Panc1 (cell line): ENCODE measurements around the gene NOVA2. TPM values are rescaled to one million over a fixed set of nuclear protein-coding genes. Genes with fewer than 3 reads are reported as not detected.

ENCODE experiments used
- ATAC-seq: fragments of 200-7000 bp; cut with Tn5 transposase; 2 replicates; pipeline ENCODE4 v1.9.1; 2020; ENCODE audit warnings: mild to moderate bottlenecking, moderate library complexity
- BruUV-seq: library from RNA; stranded (reverse); fragments of 400-500 nt; replicated peaks from 2 replicates; lab custom pipeline; 2021; lab: Mats Ljungman, UMichigan
- CTCF ChIA-PET: fragments of 300-600 bp; sonication (Branson Sonifier 250); formaldehyde crosslinking; loops from one replicate; lab custom pipeline; 2022; ENCODE audit warnings: antibody characterized with exemption; lab: Charles Lee
- POLR2A ChIA-PET: fragments of 300-600 bp; sonication (Branson Sonifier 250); formaldehyde crosslinking; loops from one replicate; lab custom pipeline; 2022; ENCODE audit warnings: antibody characterized with exemption; lab: Charles Lee
- DNase-seq: peaks from one replicate; pipeline ENCODE4 v3.0.0-alpha.2; 2010; ENCODE audit warnings: low read depth, low spot score
- H3K27ac ChIP-seq: 2 replicates; pipeline ENCODE4 v1.5.1; 2011; ENCODE audit warnings: mild to moderate bottlenecking, low read length, inconsistent platforms
- H3K27me3 ChIP-seq: fragments of 200-500 bp; sonication (Bioruptor generic); 2 replicates; pipeline ENCODE4 v1.6.0; 2014; ENCODE audit warnings: low read length, inconsistent platforms; ENCODE audit not compliant: control insufficient read depth, insufficient read depth
- H3K36me3 ChIP-seq: fragments of 200-500 bp; sonication (Bioruptor generic); 2 replicates; pipeline ENCODE4 v1.5.1; 2014; ENCODE audit warnings: inconsistent platforms, mild to moderate bottlenecking, low read length, moderate library complexity; ENCODE audit not compliant: control insufficient read depth, insufficient read depth
- H3K4me1 ChIP-seq: 2 replicates; pipeline ENCODE4 v1.5.1; 2011; ENCODE audit warnings: inconsistent platforms, mild to moderate bottlenecking, low read length, moderate library complexity; ENCODE audit not compliant: control insufficient read depth, insufficient read depth
- H3K4me3 ChIP-seq, 2 experiments: 2 replicates each; pipeline ENCODE4 v1.5.1; 2011 to 2012; ENCODE audit warnings: low read depth in 2 of 2, low read length in 2 of 2, mild to moderate bottlenecking in 2 of 2, inconsistent platforms in 1 of 2, moderate library complexity in 1 of 2
- H3K9me3 ChIP-seq: fragments of 200-500 bp; sonication (Bioruptor generic); 2 replicates; pipeline ENCODE4 v1.5.1; 2014; ENCODE audit warnings: low read depth, mild to moderate bottlenecking, inconsistent platforms, low read length, moderate library complexity; ENCODE audit not compliant: control insufficient read depth, insufficient read depth
- CTCF ChIP-seq: fragments of 450-650 bp; IDR thresholded peaks from 2 replicates; pipeline ENCODE4 v1.5.1; 2017; ENCODE audit warnings: mild to moderate bottlenecking
- POLR2AphosphoS5 ChIP-seq: IDR thresholded peaks from 2 replicates; pipeline ENCODE4 v1.6.1; 2012; ENCODE audit warnings: mild to moderate bottlenecking, low read depth, low read length, moderate library complexity
- REST ChIP-seq, 2 experiments: IDR thresholded peaks; 2 replicates each; pipeline ENCODE4 v1.6.1; 2011 to 2012; ENCODE audit warnings: low read depth in 2 of 2, control low read depth in 1 of 2, low read length in 1 of 2, mild to moderate bottlenecking in 1 of 2, moderate library complexity in 1 of 2; ENCODE audit not compliant: insufficient read depth in 1 of 2
- SIN3A ChIP-seq: IDR thresholded peaks from 2 replicates; pipeline ENCODE4 v1.6.1; 2012; ENCODE audit warnings: low read depth, mild to moderate bottlenecking, low read length, moderate library complexity, borderline replicate concordance; ENCODE audit not compliant: insufficient read depth
- TCF7L2 ChIP-seq: IDR thresholded peaks from 2 replicates; pipeline ENCODE4 v1.6.1; 2011; ENCODE audit warnings: mild to moderate bottlenecking, low read depth, low read length, inconsistent platforms
- in situ Hi-C: cut with HindIII; loops from 2 replicates; pipeline ENCODE4 v1.10.0; 2016; ENCODE audit warnings: low sequenced_read_pairs, low pct_unique_long_range_greater_than_20kb
- intact Hi-C: fragments of 100-400 bp; cut with micrococcal nuclease; formaldehyde crosslinking; loops from one replicate; pipeline ENCODE4 v1.10.0; 2022; ENCODE audit not compliant: unreplicated experiment
- total RNA-seq: library from RNA; stranded (reverse); gene quantifications from one replicate; pipeline ENCODE4 v1.2.1, GENCODE V29; 2021; ENCODE audit not compliant: unreplicated experiment

The NOVA2 gene
- total RNA-seq, 1 experiment from 2014 or later: 0.44 TPM

DNA sequence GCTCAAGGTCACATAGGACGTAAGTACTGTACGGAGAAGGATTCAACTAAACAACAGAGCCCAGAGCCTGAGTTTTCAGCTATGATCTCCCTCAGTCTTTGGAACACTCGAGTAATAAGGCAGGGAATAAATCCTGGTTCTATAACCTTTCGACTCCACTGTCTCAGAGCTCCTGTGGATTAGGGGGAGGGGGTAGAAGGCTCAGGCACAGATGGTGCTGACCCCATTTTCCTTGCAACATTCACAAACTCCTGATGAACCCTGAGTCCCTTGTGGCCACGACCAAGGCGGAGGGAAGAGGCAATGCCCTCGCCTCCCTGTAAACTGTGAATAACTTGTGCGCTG, 21.4 kb downstream of the NOVA2 start:
- Histone ChIP-seq H3K27me3 (no peaks in the 10 kb centered on the region), H3K4me3 (no peak overlapping the region), H3K36me3 (no peaks in the 10 kb centered on the region), H3K27ac (no peak overlapping the region), H3K9me3 (no peaks in the 10 kb centered on the region), H3K4me1 (no peaks in the 10 kb centered on the region)
- TF ChIP-seq TCF7L2 (no peak), REST (IDR thresholded peaks at IDR 0.05; ENCODE audit: insufficient read depth in 1 of 2, low read depth in 2 of 2, low read length in 1 of 2) (no peak), CTCF (no peak), POLR2AphosphoS5 (no peak), SIN3A (no peak)
- BruUV-seq: no TSS peak
- no peak for DNase-seq
- ChIA-PET CTCF (no interaction called here), POLR2A (no interaction called here)
- intact Hi-C loops: no loop called here
- no peak for ATAC-seq
- in situ Hi-C loops: no loop called here

DNA sequence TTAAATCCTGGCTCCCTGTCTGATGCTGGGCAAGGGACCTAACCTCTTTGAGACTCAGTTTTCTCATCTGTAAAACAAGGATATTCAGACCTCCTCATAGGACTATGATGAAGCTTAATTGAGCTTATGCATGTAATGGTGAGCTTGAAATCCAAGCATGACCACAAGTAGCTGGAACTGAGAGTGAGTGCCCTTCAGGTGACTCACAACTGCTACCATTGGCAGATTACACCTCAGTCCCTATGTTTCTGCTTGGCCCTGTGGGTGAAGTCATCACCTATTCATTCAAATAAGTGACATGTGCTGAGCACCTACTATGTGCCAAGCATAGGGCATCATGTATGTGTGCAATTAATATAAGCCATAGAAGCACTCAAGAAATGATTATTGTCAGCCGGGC, 25.7 kb downstream of the NOVA2 start:
- BruUV-seq: no TSS peak
- ATAC-seq: no peak
- in situ Hi-C loops: no loop called here

More for the DNA sequence above, 25.7 kb downstream of the NOVA2 start:
- no peak for DNase-seq
- Histone ChIP-seq H3K36me3 (no peaks in the 10 kb centered on the region), H3K4me3 (no peak overlapping the region), H3K9me3 (no peaks in the 10 kb centered on the region), H3K4me1 (no peaks in the 10 kb centered on the region), H3K27me3 (no peaks in the 10 kb centered on the region), H3K27ac (no peak overlapping the region)
- TF ChIP-seq SIN3A (no peak), POLR2AphosphoS5 (no peak), REST (IDR thresholded peaks at IDR 0.05; ENCODE audit: insufficient read depth in 1 of 2, low read depth in 2 of 2, low read length in 1 of 2) (no peak), TCF7L2 (no peak), CTCF (no peak)
- ChIA-PET POLR2A (no interaction called here), CTCF (no interaction called here)
- intact Hi-C loops: no loop called here
